GM10847 (cell line): ENCODE data around the gene GON4L.

Experiments
- POLR2A ChIP-seq: IDR thresholded peaks from 2 replicates; pipeline ENCODE4 v1.6.1; 2011; ENCODE audit not compliant: insufficient read length; ENCODE audit errors: extremely low read depth

Gene GON4L

DNA sequence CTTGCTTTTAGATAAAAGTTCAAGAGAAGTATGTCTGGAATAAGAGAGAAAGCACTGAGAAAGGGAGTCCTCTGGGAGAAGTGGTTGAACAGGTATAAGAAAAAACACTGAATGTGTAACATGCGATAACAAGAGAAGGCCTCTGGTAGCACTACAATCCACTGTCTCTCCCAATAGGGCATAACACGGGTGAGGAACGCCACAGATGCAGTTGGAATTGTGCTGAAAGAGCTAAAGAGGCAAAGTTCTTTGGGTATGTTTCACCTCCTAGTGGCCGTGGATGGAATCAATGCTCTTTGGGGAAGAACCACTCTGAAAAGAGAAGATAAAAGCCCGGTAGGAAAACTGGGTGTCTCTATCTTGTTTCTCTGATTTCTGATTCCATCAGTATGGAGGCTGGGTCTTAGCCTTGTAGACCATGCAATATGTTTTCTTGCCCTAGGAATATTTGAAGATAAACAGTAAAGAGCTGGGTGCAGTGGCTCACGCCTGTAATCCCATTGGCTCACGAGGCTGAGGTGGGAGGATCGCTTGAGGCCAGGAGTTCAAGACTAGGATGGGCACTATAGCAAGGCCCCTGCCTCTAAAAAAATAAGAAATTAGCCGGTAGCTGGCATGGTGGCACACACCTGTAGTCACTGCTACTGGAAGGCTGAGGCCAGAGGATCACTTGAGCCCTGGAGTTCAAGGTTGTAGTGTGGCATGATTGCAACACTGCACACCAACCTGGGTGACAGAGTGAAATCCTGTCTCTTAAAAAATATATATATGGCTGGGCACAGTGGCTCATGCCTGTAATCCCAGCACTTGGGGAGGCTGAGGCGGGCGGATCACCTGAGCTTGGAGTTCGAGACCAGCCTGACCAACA lies 127.7 kb downstream of the GON4L start:
- no peak for TF ChIP-seq POLR2A

GRCh38 chr1:155725142-155725541 lies 131.9 kb downstream of the GON4L start:
- TF ChIP-seq POLR2A, result no peak

- no peak for TF ChIP-seq POLR2A
Measured at GRCh38 chr1:155719703-155720102, 137.3 kb downstream of the GON4L start.

DNA sequence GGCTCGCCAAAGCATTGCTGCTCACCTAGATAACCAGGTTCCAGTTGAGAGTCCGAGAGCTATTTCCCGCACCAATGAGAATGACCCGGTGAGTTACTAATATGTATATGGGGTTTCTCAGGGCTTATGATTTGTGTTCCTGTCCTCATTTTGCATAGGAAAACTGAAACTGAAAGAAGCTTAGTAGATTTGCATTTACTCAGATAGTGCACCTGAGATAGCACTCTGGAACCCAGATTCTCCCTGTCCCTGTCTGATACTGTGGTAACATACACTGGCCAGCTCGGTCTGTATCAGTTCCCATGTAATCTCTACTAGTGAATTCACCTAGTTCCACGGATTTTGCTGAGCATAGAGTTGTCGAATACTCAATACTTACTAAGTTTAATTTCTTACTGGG lies 140.0 kb downstream of the GON4L start:
- TF ChIP-seq POLR2A, result no peak

- no peak for TF ChIP-seq POLR2A
Measured at GRCh38 chr1:155715777-155716176, 141.2 kb downstream of the GON4L start.

DNA sequence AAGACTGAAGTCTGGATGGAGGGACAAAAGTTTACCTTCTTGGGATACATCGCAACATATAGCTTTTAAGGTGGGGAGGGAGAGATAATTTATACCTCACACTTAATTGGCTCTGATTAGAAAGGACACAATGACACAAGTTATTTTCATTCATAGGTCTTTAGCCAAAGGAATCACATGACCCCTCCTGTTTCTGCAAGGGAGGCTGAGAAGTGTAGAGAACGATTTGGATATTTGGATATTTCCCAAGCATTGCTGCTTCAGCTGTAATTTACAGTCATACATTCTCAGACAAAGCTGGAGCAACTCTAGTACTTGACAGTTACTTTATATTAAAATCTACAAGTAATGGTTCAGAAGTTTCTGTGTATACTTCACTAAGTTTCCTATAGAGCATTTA lies 143.9 kb downstream of the GON4L start:
- no peak for TF ChIP-seq POLR2A

- no peak for TF ChIP-seq POLR2A
Measured at GRCh38 chr1:155709391-155709790, 147.6 kb downstream of the GON4L start.

- no peak for TF ChIP-seq POLR2A
Measured at GRCh38 chr1:155706139-155706538, 150.9 kb downstream of the GON4L start.

GRCh38 chr1:155703216-155703615 lies 153.8 kb downstream of the GON4L start:
- no peak for TF ChIP-seq POLR2A
